ENCODE measurements around the gene FZD1. TPM values are rescaled to one million over a fixed set of nuclear protein-coding genes. Genes with fewer than 3 reads are reported as not detected.

FZD1 gene
- total RNA-seq, 1 donor from 2014 or later = 6.9 TPM

DNA sequence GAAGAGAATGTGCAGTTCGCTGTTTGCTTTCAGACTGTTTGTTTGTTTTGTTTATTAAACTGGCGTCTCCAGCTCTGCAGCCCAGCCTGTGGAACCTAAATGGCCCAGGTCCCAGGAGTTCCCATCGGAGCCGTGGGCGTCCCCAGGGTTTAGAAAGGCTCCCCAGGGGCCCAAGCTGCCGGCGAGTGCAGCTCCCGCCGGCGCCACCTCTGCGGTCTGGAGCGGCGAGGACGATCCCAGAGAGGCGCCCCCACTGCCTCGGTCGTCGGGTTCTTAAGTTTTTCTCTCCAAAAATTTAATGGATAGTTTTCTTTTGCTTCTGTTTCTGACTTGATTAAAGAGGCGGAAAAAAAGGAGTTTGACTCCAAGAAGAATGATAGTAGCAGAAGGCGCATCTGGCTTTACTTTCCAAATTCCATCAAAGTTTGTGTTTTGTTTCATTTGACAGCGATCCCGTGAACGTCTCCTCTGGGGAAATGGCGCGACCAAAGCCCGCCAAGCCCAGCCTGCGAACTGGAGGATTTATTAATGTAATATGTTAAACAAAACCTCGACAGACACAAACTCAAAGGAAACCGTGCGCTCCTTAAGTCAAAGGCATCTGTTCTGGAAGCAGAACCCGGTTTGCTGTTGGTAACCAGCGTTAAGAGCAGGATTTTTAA is 718 bp upstream of the FZD1 start:
- DNase-seq (ENCODE audit: low spot score in 2 of 2) (peak in 1 of 2 donors; percentile 15), FAIRE-seq (no peak)

DNA sequence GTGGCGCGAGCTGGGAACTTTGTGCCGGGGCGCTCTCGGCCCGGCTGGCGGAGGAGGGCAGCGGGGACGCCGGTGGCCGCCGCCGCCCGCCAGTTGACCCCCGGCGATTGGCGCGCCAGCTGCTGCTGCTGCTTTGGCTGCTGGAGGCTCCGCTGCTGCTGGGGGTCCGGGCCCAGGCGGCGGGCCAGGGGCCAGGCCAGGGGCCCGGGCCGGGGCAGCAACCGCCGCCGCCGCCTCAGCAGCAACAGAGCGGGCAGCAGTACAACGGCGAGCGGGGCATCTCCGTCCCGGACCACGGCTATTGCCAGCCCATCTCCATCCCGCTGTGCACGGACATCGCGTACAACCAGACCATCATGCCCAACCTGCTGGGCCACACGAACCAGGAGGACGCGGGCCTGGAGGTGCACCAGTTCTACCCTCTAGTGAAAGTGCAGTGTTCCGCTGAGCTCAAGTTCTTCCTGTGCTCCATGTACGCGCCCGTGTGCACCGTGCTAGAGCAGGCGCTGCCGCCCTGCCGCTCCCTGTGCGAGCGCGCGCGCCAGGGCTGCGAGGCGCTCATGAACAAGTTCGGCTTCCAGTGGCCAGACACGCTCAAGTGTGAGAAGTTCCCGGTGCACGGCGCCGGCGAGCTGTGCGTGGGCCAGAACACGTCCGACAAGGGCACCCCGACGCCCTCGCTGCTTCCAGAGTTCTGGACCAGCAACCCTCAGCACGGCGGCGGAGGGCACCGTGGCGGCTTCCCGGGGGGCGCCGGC is 870 bp downstream of the FZD1 start:
- FAIRE-seq = no peak
- DNase-seq (ENCODE audit: low spot score in 2 of 2) = peak; percentile 31 to 48

DNA sequence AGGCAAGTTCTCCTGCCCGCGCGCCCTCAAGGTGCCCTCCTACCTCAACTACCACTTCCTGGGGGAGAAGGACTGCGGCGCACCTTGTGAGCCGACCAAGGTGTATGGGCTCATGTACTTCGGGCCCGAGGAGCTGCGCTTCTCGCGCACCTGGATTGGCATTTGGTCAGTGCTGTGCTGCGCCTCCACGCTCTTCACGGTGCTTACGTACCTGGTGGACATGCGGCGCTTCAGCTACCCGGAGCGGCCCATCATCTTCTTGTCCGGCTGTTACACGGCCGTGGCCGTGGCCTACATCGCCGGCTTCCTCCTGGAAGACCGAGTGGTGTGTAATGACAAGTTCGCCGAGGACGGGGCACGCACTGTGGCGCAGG is 1.4 kb downstream of the FZD1 start:
- DNase-seq (ENCODE audit: low spot score in 2 of 2) (no peak), FAIRE-seq (no peak)

DNA sequence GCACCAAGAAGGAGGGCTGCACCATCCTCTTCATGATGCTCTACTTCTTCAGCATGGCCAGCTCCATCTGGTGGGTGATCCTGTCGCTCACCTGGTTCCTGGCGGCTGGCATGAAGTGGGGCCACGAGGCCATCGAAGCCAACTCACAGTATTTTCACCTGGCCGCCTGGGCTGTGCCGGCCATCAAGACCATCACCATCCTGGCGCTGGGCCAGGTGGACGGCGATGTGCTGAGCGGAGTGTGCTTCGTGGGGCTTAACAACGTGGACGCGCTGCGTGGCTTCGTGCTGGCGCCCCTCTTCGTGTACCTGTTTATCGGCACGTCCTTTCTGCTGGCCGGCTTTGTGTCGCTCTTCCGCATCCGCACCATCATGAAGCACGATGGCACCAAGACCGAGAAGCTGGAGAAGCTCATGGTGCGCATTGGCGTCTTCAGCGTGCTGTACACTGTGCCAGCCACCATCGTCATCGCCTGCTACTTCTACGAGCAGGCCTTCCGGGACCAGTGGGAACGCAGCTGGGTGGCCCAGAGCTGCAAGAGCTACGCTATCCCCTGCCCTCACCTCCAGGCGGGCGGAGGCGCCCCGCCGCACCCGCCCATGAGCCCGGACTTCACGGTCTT is 1.9 kb downstream of the FZD1 start:
- no peak for FAIRE-seq
- DNase-seq (ENCODE audit: low spot score in 2 of 2) = no peak

DNA sequence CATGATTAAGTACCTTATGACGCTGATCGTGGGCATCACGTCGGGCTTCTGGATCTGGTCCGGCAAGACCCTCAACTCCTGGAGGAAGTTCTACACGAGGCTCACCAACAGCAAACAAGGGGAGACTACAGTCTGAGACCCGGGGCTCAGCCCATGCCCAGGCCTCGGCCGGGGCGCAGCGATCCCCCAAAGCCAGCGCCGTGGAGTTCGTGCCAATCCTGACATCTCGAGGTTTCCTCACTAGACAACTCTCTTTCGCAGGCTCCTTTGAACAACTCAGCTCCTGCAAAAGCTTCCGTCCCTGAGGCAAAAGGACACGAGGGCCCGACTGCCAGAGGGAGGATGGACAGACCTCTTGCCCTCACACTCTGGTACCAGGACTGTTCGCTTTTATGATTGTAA is 2.5 kb downstream of the FZD1 start:
- DNase-seq (ENCODE audit: low spot score in 2 of 2) = no peak
- no peak for FAIRE-seq

DNA sequence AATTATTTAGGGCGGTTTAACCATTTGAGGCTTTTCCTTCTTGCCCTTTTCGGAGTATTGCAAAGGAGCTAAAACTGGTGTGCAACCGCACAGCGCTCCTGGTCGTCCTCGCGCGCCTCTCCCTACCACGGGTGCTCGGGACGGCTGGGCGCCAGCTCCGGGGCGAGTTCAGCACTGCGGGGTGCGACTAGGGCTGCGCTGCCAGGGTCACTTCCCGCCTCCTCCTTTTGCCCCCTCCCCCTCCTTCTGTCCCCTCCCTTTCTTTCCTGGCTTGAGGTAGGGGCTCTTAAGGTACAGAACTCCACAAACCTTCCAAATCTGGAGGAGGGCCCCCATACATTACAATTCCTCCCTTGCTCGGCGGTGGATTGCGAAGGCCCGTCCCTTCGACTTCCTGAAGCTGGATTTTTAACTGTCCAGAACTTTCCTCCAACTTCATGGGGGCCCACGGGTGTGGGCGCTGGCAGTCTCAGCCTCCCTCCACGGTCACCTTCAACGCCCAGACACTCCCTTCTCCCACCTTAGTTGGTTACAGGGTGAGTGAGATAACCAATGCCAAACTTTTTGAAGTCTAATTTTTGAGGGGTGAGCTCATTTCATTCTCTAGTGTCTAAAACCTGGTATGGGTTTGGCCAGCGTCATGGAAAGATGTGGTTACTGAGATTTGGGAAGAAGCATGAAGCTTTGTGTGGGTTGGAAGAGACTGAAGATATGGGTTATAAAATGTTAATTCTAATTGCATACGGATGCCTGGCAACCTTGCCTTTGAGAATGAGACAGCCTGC is 3.1 kb downstream of the FZD1 start:
- no peak for DNase-seq (ENCODE audit: low spot score in 2 of 2)
- FAIRE-seq = no peak

DNA sequence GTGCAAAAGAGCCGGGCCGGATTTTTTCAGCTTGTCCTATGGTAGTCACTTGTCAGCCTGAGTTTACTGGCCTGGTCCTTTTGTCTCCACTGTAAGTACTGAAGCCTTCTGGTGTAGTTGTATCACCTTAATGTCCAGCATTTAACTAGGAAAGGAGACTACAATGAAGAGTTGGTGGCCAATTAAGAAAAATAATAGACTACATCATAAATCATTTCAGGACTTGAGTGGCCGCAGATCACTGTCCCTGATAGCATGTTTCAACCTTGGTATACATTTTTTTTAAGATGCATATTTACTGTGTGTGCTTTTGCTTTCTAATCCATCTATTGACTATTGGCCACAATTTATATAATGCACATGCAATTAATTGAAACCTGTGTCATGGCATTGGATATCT is 6.1 kb downstream of the FZD1 start:
- no peak for DNase-seq (ENCODE audit: low spot score in 2 of 2)
- FAIRE-seq = no peak

DNA sequence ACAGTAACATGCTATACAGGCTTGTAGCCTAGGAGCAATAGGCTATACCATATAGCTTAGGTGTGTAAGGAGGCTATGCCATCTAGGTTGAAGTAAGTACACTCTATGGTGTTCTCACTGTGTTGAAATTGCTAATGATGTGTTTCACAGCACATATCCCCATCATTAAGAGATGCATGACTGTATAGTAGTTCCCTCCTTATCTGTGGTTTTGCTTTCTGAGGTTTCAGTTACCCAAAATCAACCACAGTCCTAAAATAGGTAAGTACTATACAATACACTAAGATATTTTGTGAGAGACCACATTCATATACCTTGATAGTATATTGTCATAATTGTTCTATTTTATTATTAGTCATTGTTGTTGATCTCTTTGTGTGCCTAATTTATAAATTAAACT is 12.7 kb downstream of the FZD1 start:
- FAIRE-seq (no peak), DNase-seq (ENCODE audit: low spot score in 2 of 2) (no peak)

DNA sequence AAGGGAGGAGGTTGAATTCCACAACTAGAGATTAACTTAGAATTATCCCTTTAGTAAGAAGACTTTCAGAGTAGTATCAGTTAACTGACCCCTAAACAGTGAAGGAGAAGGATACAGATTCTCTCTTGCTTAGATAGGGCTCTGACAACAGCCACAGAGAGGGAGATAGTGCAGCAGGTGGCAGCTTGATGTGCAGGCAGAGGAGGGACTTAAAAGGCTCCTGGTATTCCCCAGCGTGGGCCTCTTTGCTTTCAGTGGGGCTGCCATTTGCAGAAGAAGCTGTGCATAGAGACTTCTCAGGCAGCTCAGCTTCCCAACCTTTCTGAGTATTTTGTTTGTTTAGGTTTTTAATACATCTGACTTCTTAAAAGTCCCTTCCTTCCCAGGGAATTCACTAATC is 16.0 kb downstream of the FZD1 start:
- FAIRE-seq (no peak), DNase-seq (ENCODE audit: low spot score in 2 of 2) (no peak)

DNA sequence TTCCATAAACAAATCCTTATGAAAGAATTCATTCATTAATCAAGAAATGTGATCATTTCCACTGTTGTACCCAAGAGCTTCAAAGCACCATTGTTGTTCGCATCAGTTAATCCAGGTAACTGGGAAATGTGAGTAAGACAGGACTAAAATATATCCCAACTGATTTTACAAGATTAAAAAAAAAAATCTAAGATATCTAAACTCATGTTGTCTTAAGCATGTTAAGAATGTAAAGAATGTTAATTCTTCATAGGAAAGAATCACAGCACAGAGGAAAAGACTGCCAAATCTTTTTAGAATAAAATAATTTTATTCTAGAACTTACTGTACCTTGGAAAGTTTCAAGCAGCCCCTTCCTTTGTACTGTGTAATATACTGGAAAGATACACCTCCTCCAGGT is 16.4 kb downstream of the FZD1 start:
- DNase-seq (ENCODE audit: low spot score in 2 of 2) (no peak), FAIRE-seq (no peak)

DNA sequence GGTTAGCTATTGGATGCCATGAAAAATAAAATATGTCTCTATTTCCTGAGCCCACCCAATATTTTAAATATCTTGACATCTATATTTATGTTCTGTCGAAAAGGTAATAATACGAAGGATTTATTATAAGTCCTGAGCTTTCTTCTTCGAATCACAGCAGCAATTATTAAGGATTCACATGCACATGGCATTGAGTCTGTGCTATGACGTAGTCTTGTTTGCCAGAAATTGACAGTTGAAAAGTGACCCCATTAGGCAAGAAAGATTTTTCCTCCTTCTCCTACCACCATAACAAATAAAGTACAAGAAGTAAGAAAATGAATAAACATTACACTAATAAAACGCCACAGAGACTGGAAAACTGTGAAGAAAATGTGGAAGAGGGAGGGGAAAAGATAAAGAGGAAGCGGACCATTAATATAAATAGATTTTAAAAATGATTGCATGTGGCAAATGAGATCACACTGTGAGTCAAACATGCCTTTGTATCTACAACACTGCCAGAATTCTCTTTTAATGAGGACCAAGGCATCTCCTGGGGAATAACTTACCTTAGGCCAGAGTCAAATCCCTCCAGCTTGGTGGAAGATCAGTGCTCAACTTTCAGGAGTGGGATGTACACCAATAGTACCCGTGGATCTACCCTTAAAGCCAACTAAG is 21.6 kb downstream of the FZD1 start:
- no peak for FAIRE-seq

DNA sequence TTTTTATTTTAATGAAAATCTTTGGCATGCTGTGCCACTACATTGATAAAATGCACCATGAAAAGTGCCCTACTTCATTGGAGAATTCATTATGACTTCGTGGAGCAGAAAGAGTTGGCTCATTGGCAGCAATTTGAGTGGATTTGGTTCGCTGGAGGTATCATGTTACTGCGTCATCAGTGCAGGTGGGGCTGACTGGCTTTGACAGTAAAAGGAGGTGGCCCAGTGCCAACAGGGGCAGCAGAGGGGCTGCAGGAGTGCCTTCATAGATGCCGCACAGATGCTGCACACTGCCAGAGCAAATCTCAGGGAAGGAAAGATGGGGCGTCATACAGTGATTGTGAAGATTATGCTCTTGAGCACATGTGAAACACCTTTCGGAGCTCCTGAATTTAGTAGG is 22.2 kb downstream of the FZD1 start:
- DNase-seq (ENCODE audit: low spot score in 2 of 2) = no peak
- FAIRE-seq = no peak

More for the DNA sequence above, 21.6 kb downstream of the FZD1 start:
- DNase-seq (ENCODE audit: low spot score in 2 of 2) = no peak

DNA sequence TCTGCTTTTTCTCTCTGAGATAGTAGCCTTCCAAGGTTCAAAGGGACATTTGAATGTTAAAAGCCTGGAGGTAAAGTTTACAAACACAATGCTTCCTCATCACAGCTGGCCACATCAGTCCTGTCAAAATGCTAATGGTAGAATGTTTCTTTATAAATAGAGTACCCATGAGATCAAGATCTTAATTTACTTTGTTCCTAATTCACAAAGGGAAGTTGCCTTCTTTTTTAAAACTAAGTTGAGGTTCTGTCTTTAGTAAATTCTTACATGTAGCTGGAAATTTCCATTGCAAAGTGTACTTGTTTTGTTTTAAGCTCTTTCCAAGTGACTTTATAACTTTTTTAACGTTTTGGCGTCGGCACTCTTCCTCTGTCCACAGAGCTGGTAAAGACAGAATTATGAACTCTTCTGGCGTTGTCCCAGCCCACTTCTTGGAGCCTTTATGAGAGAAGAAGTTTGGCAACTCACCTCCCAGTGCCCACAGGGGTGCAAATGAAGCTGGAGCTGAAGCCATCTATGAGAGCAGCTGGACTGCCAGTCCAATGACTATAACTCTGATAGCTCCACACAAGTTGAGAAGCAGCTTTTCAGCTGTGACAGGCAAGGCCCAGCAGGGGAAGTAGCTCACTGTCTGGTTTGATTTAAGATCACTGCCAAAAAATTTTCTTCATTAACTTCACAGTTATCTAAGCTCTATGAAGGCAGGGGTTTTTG is 23.3 kb downstream of the FZD1 start:
- FAIRE-seq = no peak
- no peak for DNase-seq (ENCODE audit: low spot score in 2 of 2)

DNA sequence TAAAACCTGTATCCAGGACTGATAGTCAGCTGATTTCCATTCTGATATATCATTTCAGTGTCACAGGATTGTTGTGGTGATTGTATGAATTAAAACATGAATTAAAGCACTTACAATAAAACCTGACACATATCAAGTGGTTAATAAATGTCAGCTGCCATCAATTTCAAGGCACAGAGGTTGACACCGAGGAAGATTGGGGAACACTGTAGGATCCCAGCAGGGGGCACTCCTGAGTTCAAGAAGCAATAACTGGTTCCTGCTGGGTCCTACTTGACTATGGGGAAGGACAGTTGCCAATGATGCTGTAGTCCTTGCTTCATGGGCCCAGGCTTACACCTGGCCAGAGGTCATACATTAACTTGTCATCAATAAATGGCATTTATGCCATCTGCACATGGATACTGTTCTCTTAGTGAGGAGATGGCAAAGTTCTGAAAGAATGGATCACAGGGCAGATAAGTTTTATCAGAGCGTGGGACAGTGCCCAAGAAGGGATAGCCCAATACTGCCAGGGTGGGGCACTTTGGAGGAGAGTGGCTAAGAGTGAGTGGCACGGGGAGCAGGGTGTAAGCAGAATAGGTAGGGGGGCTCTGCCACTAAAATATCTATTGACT is 24.1 kb downstream of the FZD1 start:
- FAIRE-seq = no peak
- no peak for DNase-seq (ENCODE audit: low spot score in 2 of 2)

DNA sequence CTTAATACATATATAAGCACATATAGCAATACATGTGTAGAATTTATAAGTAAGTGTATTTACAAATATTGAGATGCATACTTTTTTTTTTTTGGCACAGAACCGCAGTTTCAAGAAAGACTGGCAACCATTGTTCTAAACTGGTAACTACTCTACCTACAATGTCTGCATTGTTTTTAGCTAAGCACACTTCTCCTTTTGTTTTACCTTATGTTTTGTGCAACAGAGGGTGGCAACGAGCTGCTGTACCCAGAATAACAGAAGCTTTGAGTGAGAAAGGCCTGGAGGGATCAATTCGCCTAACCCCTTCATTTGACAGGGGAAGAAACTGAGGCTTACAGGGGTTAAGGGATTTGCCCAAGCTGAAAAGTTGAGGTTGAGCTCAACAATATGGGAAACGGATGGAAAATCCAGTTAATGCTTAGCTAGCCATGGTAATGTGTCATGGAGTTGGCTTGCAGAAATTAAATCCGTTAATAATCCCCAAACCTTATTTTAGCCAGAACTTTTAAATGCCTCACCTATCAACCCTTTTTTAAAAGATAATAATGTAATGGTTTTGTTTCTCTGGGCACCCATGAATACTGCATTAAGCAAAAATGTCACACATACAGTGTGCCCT is 25.5 kb downstream of the FZD1 start:
- no peak for DNase-seq (ENCODE audit: low spot score in 2 of 2)
- FAIRE-seq = no peak

DNA sequence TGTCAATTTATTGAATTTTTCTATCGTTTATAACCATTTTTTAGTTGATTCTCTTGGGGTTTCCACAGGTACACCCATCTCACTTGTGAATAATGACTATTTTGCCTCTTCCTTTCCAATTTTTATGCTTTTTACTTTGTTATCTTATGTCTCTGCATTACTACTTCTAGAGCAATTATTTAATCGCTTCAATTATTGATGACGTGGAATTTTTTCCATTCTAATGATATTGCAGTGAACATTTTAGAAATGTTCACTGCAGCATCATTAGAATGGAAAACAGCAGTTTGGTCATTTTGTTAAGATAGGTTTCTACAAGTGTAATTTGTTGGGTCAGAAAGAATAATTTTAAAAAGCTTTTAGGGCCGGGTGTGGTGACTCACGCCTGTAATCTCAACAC is 27.1 kb downstream of the FZD1 start:
- FAIRE-seq (no peak), DNase-seq (ENCODE audit: low spot score in 2 of 2) (no peak)

DNA sequence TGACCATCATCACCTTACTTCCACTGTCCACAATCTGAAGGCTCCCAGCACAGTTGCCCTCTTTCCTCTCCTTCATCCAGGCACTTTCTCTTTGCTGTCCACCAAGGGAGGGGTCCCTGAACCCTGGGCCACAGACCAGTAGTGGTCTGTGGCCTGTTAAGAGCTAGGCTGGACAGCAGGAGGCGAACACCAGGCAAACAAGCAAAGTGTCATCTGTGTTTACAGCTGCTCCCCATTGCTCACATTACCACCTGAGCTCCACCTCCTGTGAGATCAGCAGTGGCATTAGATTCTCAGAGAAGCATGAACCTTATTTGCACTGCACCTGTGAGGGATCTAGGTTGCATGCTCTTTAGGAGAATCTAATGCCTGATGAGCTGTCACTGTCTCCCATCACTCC is 27.7 kb downstream of the FZD1 start:
- FAIRE-seq = no peak
- DNase-seq (ENCODE audit: low spot score in 2 of 2) = no peak

DNA sequence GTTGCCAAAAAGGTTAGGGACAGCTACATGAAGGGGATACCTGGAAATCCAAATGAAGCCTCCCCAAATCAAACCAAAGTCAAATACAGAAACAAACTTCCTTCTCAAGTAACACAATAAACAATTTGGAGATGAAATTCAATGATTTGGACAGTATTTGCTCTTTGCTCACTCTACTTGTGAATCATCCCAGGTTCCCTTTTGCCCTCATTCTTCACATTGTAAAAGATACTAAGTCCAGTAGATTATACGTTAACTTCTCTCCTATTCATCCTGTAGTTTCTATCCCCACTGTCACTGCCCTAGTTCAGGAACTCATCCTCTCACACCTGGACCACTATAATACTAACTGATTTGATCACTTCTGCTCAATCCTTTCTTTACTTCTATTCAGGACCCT is 28.3 kb downstream of the FZD1 start:
- DNase-seq (ENCODE audit: low spot score in 2 of 2) (no peak), FAIRE-seq (no peak)

DNA sequence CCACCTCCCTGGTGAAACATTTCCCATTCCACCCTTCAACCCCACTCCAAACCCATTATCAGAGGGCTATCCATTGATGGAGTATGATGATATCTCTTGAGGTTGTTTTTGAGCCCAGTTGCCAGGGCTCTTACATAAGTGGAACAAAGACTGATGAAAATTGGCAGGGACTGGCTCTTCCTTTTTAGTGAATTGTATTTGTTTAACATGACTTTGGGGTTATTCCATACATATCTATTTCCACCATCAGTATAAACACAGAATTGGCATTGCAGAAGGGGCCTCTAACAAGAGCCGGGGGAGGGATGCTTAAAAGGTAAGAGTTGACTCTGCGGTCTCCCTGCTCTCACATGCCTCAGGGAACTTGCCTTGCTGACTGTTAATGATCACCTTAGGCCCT is 28.9 kb downstream of the FZD1 start:
- FAIRE-seq (no peak), DNase-seq (ENCODE audit: low spot score in 2 of 2) (no peak)

Measured in frontal cortex (tissue), 4 donors.